COLO668 (cell line): ENCODE measurements around the gene EVA1A.

ENCODE experiments used
- DNase-seq: peaks from one replicate; lab custom pipeline; 2025; ENCODE audit not compliant: unreplicated experiment; lab: John Stamatoyannopoulos, UW

EVA1A gene

GRCh38 chr2:75456111-75456510 is 104.6 kb downstream of the EVA1A start:
- DNase-seq: no peak

GRCh38 chr2:75454241-75454620 is 106.5 kb downstream of the EVA1A start:
- no peak for DNase-seq

GRCh38 chr2:75453384-75454240 is 107.1 kb downstream of the EVA1A start:
- DNase-seq: no peak

- DNase-seq: no peak
Observed at GRCh38 chr2:75450068-75450467, 110.7 kb downstream of the EVA1A start.

- DNase-seq: no peak
Observed at GRCh38 chr2:75447176-75447575, 113.6 kb downstream of the EVA1A start.
